K562 (cell line): ENCODE data around the gene RBP3. TPM values are rescaled to one million over a fixed set of nuclear protein-coding genes. Genes with fewer than 3 reads are reported as not detected.

Experiments
- ATAC-seq: fragments of 200-7000 bp; cut with Tn5 transposase; 3 replicates; pipeline ENCODE4 v1.9.1; 2020; ENCODE audit warnings: moderate library complexity
- BruUV-seq: library from RNA; stranded (reverse); fragments of 400-500 nt; replicated peaks from 2 replicates; lab custom pipeline; 2021; lab: Mats Ljungman, UMichigan
- CTCF ChIA-PET: fragments of 300-600 bp; formaldehyde crosslinking; extraction: SDS; loops from one replicate; lab custom pipeline; 2021; ENCODE audit warnings: low intra/inter-chr PET ratio; lab: Yijun Ruan, JAX
- POLR2A ChIA-PET: fragments of 300-600, 350-650 bp; sonication (Branson Sonifier 250); formaldehyde crosslinking; extraction: SDS; loops from one replicate; lab custom pipeline; 2021; ENCODE audit warnings: antibody characterized with exemption, inconsistent platforms; lab: Yijun Ruan, JAX
- DNase-seq, 4 experiments: peaks; one replicate each; pipeline versions ENCODE4 v3.0.0 to v3.0.0-alpha.2; 2011 to 2018; ENCODE audit warnings: low spot score in 3 of 4, mixed read lengths in 3 of 4; ENCODE audit errors: extremely low read depth in 1 of 4
- FAIRE-seq: peaks from 2 replicates; lab custom pipeline; 2011; peaks lifted over from hg19 to GRCh38; lab: Jason Lieb, UNC
- H2AFZ ChIP-seq: 2 replicates; pipeline ENCODE4 v1.6.0; 2011; ENCODE audit warnings: low read depth, low read length, control low read depth, inconsistent platforms
- H3K27ac ChIP-seq: fragments of 200-600 bp; 3 replicates; pipeline ENCODE4 v1.8.0; 2011; ENCODE audit warnings: low read depth, mild to moderate bottlenecking, control low read depth, inconsistent platforms, low read length, moderate library complexity, mixed read lengths; ENCODE audit errors: extremely low read depth
- H3K27me3 ChIP-seq, 2 experiments: fragments of 300-600 bp in 1 of 2; 2 replicates in 1 of 2; 3 replicates in 1 of 2; pipeline versions ENCODE4 v1.6.0 to v1.8.0; 2011; ENCODE audit warnings: inconsistent platforms in 2 of 2, low read length in 2 of 2, mild to moderate bottlenecking in 1 of 2, mixed read lengths in 1 of 2, moderate library complexity in 1 of 2; ENCODE audit not compliant: control insufficient read depth in 2 of 2, insufficient read depth in 2 of 2
- H3K36me3 ChIP-seq: fragments of 300-600 bp; 3 replicates; pipeline ENCODE4 v1.8.0; 2011; ENCODE audit warnings: mild to moderate bottlenecking, low read length, inconsistent platforms; ENCODE audit not compliant: control insufficient read depth, insufficient read depth
- H3K4me1 ChIP-seq, 2 experiments: fragments of 200-600 bp in 1 of 2; replicated peaks in 1 of 2; 2 replicates in 1 of 2; 3 replicates in 1 of 2; pipeline versions ENCODE4 v1.5.1 to v1.8.0; 2011; ENCODE audit warnings: inconsistent platforms in 2 of 2, low read length in 2 of 2, mild to moderate bottlenecking in 1 of 2, mixed read lengths in 1 of 2, moderate library complexity in 1 of 2; ENCODE audit not compliant: control insufficient read depth in 2 of 2, insufficient read depth in 2 of 2
- H3K4me2 ChIP-seq: 2 replicates; pipeline ENCODE4 v1.6.1; 2011; ENCODE audit warnings: low read length, control low read depth, inconsistent platforms, mixed read lengths; ENCODE audit not compliant: insufficient read depth
- H3K4me3 ChIP-seq: fragments of 200-600 bp; sonication (generic), shearing (Covaris generic); 2 replicates; pipeline ENCODE4 v1.5.1; 2016; ENCODE audit warnings: control low read depth, inconsistent platforms
- H3K79me2 ChIP-seq: fragments of 200-600 bp; 3 replicates; pipeline ENCODE4 v1.8.0; 2011; ENCODE audit warnings: low read length, inconsistent platforms; ENCODE audit not compliant: control insufficient read depth, insufficient read depth
- H3K9ac ChIP-seq, 2 experiments: 2 replicates each; pipeline versions ENCODE4 v1.6.0 to v1.6.1; 2011; ENCODE audit warnings: low read depth in 2 of 2, low read length in 2 of 2, control low read depth in 1 of 2, inconsistent platforms in 1 of 2, mild to moderate bottlenecking in 1 of 2, mixed read lengths in 1 of 2; ENCODE audit not compliant: insufficient read depth in 1 of 2
- H3K9me1 ChIP-seq: one replicate; pipeline ENCODE4 v1.6.0; 2011; ENCODE audit warnings: inconsistent platforms, mild to moderate bottlenecking, low read length, moderate library complexity; ENCODE audit not compliant: control insufficient read depth, insufficient read depth
- H3K9me3 ChIP-seq: replicated peaks from 2 replicates; pipeline ENCODE4 v1.5.1; 2011; ENCODE audit warnings: low read depth, low read length, inconsistent platforms; ENCODE audit not compliant: control insufficient read depth, insufficient read depth
- H4K20me1 ChIP-seq: replicated peaks from 2 replicates; pipeline ENCODE4 v1.6.1; 2011; ENCODE audit warnings: low read length, inconsistent platforms, mixed read lengths; ENCODE audit not compliant: control insufficient read depth, insufficient read depth
- EGR1 ChIP-seq: fragments of 450-650 bp; conservative IDR thresholded peaks from 2 replicates; pipeline ENCODE4 v1.6.1; 2017; ENCODE audit warnings: mild to moderate bottlenecking
- TCF3 ChIP-seq: sonication (generic); formaldehyde crosslinking; IDR thresholded peaks from 2 replicates; pipeline ENCODE4 v1.4.0; 2020; ENCODE audit warnings: mild to moderate bottlenecking, missing genetic modification reagents
- ZNF134 ChIP-seq: fragments of 250-450 bp; sonication (Bioruptor Pico); conservative IDR thresholded peaks from 2 replicates; pipeline ENCODE4 v1.4.0; 2020
- ZNF253 ChIP-seq: fragments of 250-450 bp; sonication (Bioruptor Pico); conservative IDR thresholded peaks from 2 replicates; pipeline ENCODE4 v1.6.1; 2021; ENCODE audit warnings: mild to moderate bottlenecking
- WGBS: fragments of 100-300 bp; shearing (Covaris generic); methylation state at CpG from one replicate; pipeline ENCODE4 v1.1.6; 2016; ENCODE audit warnings: low coverage, mixed read lengths; ENCODE audit not compliant: insufficient coverage; ENCODE audit errors: missing lambda C conversion rate; 5-methylcytosine and 5-hydroxymethylcytosine counted together
- in situ Hi-C: fragments of 300-500 bp; cut with MboI; formaldehyde crosslinking; loops from 4 replicates; pipeline ENCODE4 v1.15.0; 2018; ENCODE audit warnings: inconsistent platforms, mixed read lengths
- intact Hi-C: fragments of 100-400 bp; cut with micrococcal nuclease; formaldehyde crosslinking; loops from 2 replicates; pipeline ENCODE4 v1.14.2; 2022
- polyA plus RNA-seq, 8 experiments: library from polyadenylated mRNA; depleted of rRNA in 4 of 8; stranded (reverse) in 5 of 8; unstranded in 3 of 8; fragments of >200 nt; fragmentation: Nextera tagmentation in 2 of 8; fragmentation: Illumina TruSeq in 1 of 8; extraction: Ambion mirVana in 2 of 8; extraction: Trizol in 1 of 8; gene quantifications; 2 replicates each; pipeline versions ENCODE4 v1.2.1 to v1.2.3, GENCODE V29; 2011 to 2014; ENCODE audit warnings: inconsistent platforms in 1 of 8, missing spikeins in 1 of 8
- total RNA-seq, 7 experiments: library from RNA; depleted of rRNA in 6 of 7; stranded (reverse); fragments of >200 nt in 6 of 7; fragmentation: Illumina TruSeq in 2 of 7; extraction: Trizol in 2 of 7; gene quantifications; 2 replicates each; pipeline versions ENCODE4 v1.2.1 to v1.2.3, GENCODE V29; 2011 to 2021; ENCODE audit warnings: low replicate concordance in 1 of 7
- TF ChIP-seq, protein P1 (sequence below), 2 experiments: IDR thresholded peaks; 2 replicates each; pipeline ENCODE4 v1.6.1; 2011; ENCODE audit warnings: borderline replicate concordance in 1 of 2, control low read depth in 1 of 2, low read depth in 1 of 2, low read length in 1 of 2, mild to moderate bottlenecking in 1 of 2, mixed read lengths in 1 of 2, moderate library complexity in 1 of 2; ENCODE audit not compliant: insufficient read depth in 1 of 2, insufficient read length in 1 of 2, poor library complexity in 1 of 2, severe bottlenecking in 1 of 2; ENCODE audit errors: extremely low read depth in 1 of 2
- TF ChIP-seq, protein P2 (sequence below): fragments of 150-350 bp; conservative IDR thresholded peaks from 2 replicates; pipeline ENCODE4 v1.6.1; 2014; ENCODE audit warnings: low read length

RBP3 gene
- total and polyA plus RNA-seq, 9 of the 15 experiments (the other 6 are each of a cell fraction or from before 2014, with no cell fraction given) = not detected

DNA sequence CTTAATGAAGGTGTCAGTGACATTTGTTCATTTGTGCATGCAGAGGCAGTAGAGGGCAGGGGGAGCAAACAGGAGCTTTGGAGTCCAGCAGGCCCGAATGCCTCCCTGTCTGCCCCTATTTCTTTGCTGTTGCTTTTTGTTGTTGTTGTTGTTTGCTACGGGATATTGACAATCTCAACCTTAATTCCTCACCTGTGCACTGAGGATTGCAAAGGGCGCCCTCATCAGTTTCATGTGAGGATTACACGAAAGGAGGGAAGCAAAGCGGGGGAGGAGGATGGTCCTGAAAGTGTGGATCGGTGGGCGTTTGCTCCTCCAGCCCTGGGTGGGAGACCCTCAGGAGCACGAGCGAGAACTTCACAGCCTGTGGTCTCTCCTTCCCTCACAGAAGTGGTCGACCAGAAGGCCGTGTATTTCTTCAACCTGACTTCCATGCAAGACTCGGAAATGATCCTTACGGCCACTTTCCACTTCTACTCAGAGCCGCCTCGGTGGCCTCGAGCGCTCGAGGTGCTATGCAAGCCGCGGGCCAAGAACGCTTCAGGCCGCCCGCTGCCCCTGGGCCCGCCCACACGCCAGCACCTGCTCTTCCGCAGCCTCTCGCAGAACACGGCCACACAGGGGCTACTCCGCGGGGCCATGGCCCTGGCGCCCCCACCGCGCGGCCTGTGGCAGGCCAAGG is 38.6 kb upstream of the RBP3 start (continued):
- TF ChIP-seq ZNF253 (CRISPR knock-in tag) (no peak), ZNF134 (CRISPR knock-in tag) (no peak), TCF3 (CRISPR knock-in tag) (no peak)
- TF ChIP-seq, protein P1, sequence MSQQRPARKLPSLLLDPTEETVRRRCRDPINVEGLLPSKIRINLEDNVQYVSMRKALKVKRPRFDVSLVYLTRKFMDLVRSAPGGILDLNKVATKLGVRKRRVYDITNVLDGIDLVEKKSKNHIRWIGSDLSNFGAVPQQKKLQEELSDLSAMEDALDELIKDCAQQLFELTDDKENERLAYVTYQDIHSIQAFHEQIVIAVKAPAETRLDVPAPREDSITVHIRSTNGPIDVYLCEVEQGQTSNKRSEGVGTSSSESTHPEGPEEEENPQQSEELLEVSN (IDR thresholded peaks at IDR 0.05; ENCODE audit: borderline replicate concordance in 1 of 2, extremely low read depth in 1 of 2, insufficient read depth in 1 of 2, insufficient read length in 1 of 2, low read depth in 1 of 2, low read length in 1 of 2, poor library complexity in 1 of 2, severe bottlenecking in 1 of 2) = peak in 1 of 2 experiments; percentile 59
- TF ChIP-seq, all 486 proteins: peak for 6

DNA sequence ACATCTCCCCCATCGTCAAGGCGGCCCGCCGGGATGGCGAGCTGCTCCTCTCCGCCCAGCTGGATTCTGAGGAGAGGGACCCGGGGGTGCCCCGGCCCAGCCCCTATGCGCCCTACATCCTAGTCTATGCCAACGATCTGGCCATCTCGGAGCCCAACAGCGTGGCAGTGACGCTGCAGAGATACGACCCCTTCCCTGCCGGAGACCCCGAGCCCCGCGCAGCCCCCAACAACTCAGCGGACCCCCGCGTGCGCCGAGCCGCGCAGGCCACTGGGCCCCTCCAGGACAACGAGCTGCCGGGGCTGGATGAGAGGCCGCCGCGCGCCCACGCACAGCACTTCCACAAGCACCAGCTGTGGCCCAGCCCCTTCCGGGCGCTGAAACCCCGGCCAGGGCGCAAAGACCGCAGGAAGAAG is 38.1 kb upstream of the RBP3 start:
- no peak for ATAC-seq
- no peak overlapping the region for H3K27ac ChIP-seq
- H3K79me2 ChIP-seq = no peaks in the 10 kb centered on the region
- no peaks in the 10 kb centered on the region for H3K9me3 ChIP-seq
- in situ Hi-C loops = loop anchor here (10.0 kb wide), 1 partner anchor 275 kb away; no protein-coding TSS in a partner anchor
- H3K9ac ChIP-seq = no peak overlapping the region
- intact Hi-C loops = loop anchor here (5.0 kb wide), 1 partner anchor 48 kb away; no protein-coding TSS in a partner anchor
- CTCF ChIA-PET = no interaction called here
- H3K36me3 ChIP-seq = no peaks in the 10 kb centered on the region
- 32% methylated on average over 31 of the region's 37 CpGs for WGBS
- no peak overlapping the region for H3K4me3 ChIP-seq
- BruUV-seq = no TSS peak
- POLR2A ChIA-PET = interaction anchor here (1.3 kb wide), 1 partner anchor 12 kb away, joined by 3 read pairs; no protein-coding TSS in a partner anchor
- H2AFZ ChIP-seq = no peak overlapping the region
- H4K20me1 ChIP-seq = peaks cover 11% of the 10 kb centered on the region; the same call in 1 of the 2 replicates
- no peak for FAIRE-seq
- DNase-seq = no peak
- peaks cover 0 to 6% of the 10 kb centered on the region in 2 experiments; a peak in 3 of 5 replicates for H3K27me3 ChIP-seq
- H3K4me2 ChIP-seq = no peak overlapping the region
- H3K9me1 ChIP-seq = no peaks in the 10 kb centered on the region
- TF ChIP-seq, protein P2, sequence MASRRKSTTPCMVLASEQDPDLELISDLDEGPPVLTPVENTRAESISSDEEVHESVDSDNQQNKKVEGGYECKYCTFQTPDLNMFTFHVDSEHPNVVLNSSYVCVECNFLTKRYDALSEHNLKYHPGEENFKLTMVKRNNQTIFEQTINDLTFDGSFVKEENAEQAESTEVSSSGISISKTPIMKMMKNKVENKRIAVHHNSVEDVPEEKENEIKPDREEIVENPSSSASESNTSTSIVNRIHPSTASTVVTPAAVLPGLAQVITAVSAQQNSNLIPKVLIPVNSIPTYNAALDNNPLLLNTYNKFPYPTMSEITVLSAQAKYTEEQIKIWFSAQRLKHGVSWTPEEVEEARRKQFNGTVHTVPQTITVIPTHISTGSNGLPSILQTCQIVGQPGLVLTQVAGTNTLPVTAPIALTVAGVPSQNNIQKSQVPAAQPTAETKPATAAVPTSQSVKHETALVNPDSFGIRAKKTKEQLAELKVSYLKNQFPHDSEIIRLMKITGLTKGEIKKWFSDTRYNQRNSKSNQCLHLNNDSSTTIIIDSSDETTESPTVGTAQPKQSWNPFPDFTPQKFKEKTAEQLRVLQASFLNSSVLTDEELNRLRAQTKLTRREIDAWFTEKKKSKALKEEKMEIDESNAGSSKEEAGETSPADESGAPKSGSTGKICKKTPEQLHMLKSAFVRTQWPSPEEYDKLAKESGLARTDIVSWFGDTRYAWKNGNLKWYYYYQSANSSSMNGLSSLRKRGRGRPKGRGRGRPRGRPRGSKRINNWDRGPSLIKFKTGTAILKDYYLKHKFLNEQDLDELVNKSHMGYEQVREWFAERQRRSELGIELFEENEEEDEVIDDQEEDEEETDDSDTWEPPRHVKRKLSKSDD = no peak
- TF ChIP-seq EGR1 = peak; percentile 30; the same call in 1 of the 2 replicates
- peaks cover 26 to 43% of the 10 kb centered on the region in 2 experiments; a peak in 4 of 5 replicates for H3K4me1 ChIP-seq
